ENCODE results near the gene TSC22D3.
"Not testable (repeated sequence)": the region's sequence is repeated elsewhere in the genome, so short reads cannot be mapped to it uniquely, and the experiment has no call there.

Gene TSC22D3

GRCh38 chrX:107673431-107673830, 102.2 kb downstream of the TSC22D3 start:
- DNase-seq (ENCODE audit: low read depth), result no peak
- no peak overlapping the region for H3K4me3 ChIP-seq (ENCODE audit: control insufficient read depth, low read depth, low read length)
- no peak for TF ChIP-seq CTCF (conservative IDR thresholded peaks at IDR 0.05; ENCODE audit: control insufficient read depth, insufficient read depth, low read depth, low read length)

- peak; percentile 76 for TF ChIP-seq CTCF (conservative IDR thresholded peaks at IDR 0.05; ENCODE audit: control insufficient read depth, insufficient read depth, low read depth, low read length)
- no peak overlapping the region for H3K4me3 ChIP-seq (ENCODE audit: control insufficient read depth, low read depth, low read length)
- DNase-seq (ENCODE audit: low read depth), result peak; percentile 90
Observed at GRCh38 chrX:107672955-107673378, 102.6 kb downstream of the TSC22D3 start.

- DNase-seq (ENCODE audit: low read depth), result not testable (repeated sequence)
Observed at GRCh38 chrX:107671256-107671655, 104.3 kb downstream of the TSC22D3 start.

GRCh38 chrX:107669885-107670628, 105.5 kb downstream of the TSC22D3 start:
- TF ChIP-seq CTCF (conservative IDR thresholded peaks at IDR 0.05; ENCODE audit: control insufficient read depth, insufficient read depth, low read depth, low read length), result no peak
- no peak for DNase-seq (ENCODE audit: low read depth)
- H3K4me3 ChIP-seq (ENCODE audit: control insufficient read depth, low read depth, low read length), result no peak overlapping the region

More at GRCh38 chrX:107671256-107671655, 104.3 kb downstream of the TSC22D3 start:
- not testable (repeated sequence) for H3K4me3 ChIP-seq (ENCODE audit: control insufficient read depth, low read depth, low read length)

- DNase-seq (ENCODE audit: low read depth), result no peak
- no peak overlapping the region for H3K4me3 ChIP-seq (ENCODE audit: control insufficient read depth, low read depth, low read length)
- no peak for TF ChIP-seq CTCF (conservative IDR thresholded peaks at IDR 0.05; ENCODE audit: control insufficient read depth, insufficient read depth, low read depth, low read length)
Observed at GRCh38 chrX:107669261-107669660, 106.3 kb downstream of the TSC22D3 start.

- not testable (repeated sequence) for DNase-seq (ENCODE audit: low read depth); H3K4me3 ChIP-seq (ENCODE audit: control insufficient read depth, low read depth, low read length)
Observed at GRCh38 chrX:107668710-107669109, 106.9 kb downstream of the TSC22D3 start.

- no peak overlapping the region for H3K4me3 ChIP-seq (ENCODE audit: control insufficient read depth, low read depth, low read length)
- no peak for DNase-seq (ENCODE audit: low read depth)
- no peak for TF ChIP-seq CTCF (conservative IDR thresholded peaks at IDR 0.05; ENCODE audit: control insufficient read depth, insufficient read depth, low read depth, low read length)
Observed at GRCh38 chrX:107667426-107667825, 108.2 kb downstream of the TSC22D3 start.

- no peak overlapping the region for H3K4me3 ChIP-seq (ENCODE audit: control insufficient read depth, low read depth, low read length)
- no peak for DNase-seq (ENCODE audit: low read depth)
- TF ChIP-seq CTCF (conservative IDR thresholded peaks at IDR 0.05; ENCODE audit: control insufficient read depth, insufficient read depth, low read depth, low read length), result no peak
Observed at GRCh38 chrX:107666931-107667330, 108.7 kb downstream of the TSC22D3 start.
